22Rv1 (cell line): ENCODE data around the gene STK10.

Experiments used
- H3K27ac ChIP-seq: fragments of 450-650 bp; 2 replicates; pipeline ENCODE4 v1.5.1; 2017
- CTCF ChIP-seq: fragments of 450-650 bp; IDR thresholded peaks from 2 replicates; pipeline ENCODE4 v1.5.1; 2017; ENCODE audit warnings: mild to moderate bottlenecking
- ZFX ChIP-seq: fragments of 450-650 bp; IDR thresholded peaks from 2 replicates; pipeline ENCODE4 v1.6.1; 2017; ENCODE audit warnings: antibody characterized with exemption, borderline replicate concordance

STK10 gene

GRCh38 chr5:172140866-172141265 is 47.2 kb downstream of the STK10 start:
- no peak overlapping the region for H3K27ac ChIP-seq
- TF ChIP-seq ZFX, result no peak
- TF ChIP-seq CTCF, result no peak

GRCh38 chr5:172140120-172140519 is 47.9 kb downstream of the STK10 start:
- no peak for TF ChIP-seq ZFX
- no peak overlapping the region for H3K27ac ChIP-seq

- TF ChIP-seq CTCF (no peak), ZFX (no peak)
- H3K27ac ChIP-seq, result no peak overlapping the region
These were observed 51.0 kb downstream of the STK10 start for GRCh38 chr5:172137046-172137445.

- no peak overlapping the region for H3K27ac ChIP-seq
- TF ChIP-seq ZFX (no peak), CTCF (no peak)
These were observed 54.5 kb downstream of the STK10 start for GRCh38 chr5:172133359-172134029.

GRCh38 chr5:172131690-172132089 is 56.3 kb downstream of the STK10 start:
- TF ChIP-seq ZFX (no peak), CTCF (no peak)
- no peak overlapping the region for H3K27ac ChIP-seq

GRCh38 chr5:172129256-172129910 is 58.6 kb downstream of the STK10 start:
- TF ChIP-seq CTCF, result no peak
- no peak for TF ChIP-seq ZFX
- no peak overlapping the region for H3K27ac ChIP-seq

GRCh38 chr5:172127581-172127980 is 60.4 kb downstream of the STK10 start:
- H3K27ac ChIP-seq, result no peak overlapping the region
- no peak for TF ChIP-seq ZFX
- no peak for TF ChIP-seq CTCF
